CD4-positive, alpha-beta T cell treated with Interleukin-21 for 1 hour (primary cell): ENCODE measurements around the gene FYB1.
A peak's percentile ranks its signal among the peaks of the same experiment; 100 is the strongest.

Source experiments
- DNase-seq: peaks from one replicate; pipeline ENCODE4 v3.0.0-alpha.2; 2020

The FYB1 gene

DNA sequence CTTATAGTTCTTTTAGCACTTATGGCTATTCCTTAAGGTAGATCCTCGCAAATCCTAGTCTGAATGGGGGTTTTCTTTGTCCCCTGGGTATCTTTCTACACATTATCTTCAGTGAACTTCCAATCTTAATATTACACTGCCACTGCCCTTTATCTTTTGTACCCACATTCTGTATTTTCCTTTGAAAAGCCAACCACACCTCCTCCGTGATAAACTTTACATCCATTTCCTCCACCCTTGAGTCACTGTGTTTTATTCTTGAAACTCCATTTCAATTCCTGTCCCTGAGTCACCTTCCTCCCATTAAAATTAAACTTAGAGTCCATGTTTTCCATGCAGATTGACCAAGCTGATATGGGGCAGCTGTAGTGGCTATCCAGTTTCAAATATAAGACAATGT is 102.0 kb downstream of the FYB1 start:
- DNase-seq: no peak

DNA sequence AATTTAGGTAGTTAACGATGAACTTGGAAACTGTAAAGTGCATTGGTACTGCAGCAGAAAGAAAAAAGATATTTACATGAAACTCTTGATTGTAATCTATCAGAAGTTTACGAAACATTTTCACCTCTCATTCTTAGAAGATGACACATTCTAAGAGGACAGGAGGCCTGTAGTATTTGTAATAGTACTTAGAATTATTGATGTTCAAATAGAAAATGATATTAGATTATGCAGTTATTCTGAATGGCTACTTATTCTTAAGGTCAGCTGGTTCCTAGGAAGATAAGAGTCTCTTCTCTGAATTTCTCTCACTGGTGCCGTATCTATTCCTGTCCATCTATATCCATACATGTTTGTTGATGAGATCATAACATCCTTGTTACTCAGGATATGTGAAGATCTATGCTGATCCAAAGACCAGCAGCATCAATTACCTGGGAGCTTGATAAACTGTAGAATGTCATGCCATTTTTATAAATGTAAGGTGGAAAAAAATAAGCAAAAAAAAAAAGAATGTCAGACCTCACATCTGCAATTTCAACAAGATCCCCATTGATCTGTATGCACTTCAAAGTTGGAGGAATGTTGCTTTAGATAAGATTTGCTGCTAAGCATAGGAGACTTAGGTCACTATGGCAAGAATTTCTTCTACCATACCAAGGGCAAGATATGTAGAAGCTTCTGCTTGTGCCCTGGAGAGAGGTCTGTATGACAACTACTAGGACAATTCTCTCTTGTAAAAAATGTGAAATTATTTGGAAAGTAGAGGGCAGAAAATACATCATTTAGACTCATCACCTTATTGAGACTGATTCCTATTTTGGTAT is 102.8 kb downstream of the FYB1 start:
- DNase-seq: no peak

DNA sequence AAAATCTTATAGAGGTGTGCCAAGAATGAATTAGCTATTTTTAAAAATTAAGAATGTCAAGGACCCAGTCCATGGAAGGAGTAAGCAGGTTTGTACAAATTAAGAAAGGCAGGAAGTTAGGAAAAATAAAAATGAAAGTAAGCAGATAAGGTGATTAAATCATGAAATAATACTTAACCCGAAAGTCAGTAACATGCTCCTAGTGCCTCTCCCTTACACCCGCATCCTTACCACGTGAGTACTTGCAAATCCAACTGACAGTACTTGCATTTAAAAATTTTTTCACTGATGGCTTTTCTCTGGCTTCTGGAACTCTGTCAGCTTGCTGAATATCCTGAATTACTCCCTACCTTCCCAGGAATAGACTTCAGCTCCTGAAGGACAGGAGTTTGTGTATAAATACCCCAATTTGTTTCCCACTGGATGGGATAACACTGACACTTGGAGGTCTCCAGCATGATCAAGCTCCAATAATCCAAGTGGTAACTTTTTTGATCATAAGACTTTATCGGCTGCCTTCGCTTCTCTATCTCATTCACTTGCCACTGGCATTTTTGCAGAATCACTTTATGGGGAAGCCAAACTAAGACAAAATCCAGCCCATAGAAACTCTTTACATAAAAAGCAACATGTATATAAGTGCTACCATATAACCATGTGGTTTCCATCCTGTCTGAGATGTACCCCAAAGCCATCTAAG is 103.6 kb downstream of the FYB1 start:
- DNase-seq: no peak

DNA sequence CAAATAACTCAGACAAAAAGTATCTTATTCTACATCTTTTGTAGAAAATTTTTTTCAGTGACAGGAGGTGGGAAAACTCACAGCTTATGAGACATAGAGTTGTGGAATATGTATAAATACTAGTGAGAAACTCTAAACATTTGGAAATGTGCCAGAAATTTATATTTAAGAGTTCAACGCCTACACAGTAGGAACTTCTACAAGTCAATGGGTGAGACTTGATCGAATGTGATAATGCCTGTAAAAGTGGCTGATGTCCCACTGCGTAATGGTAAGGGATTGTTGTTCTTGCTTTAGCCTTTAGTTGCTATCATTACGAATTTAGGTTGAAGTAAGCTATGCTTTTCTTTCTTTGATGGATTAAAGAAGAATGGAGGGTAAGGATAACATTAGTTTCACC is 105.2 kb downstream of the FYB1 start:
- DNase-seq: no peak

DNA sequence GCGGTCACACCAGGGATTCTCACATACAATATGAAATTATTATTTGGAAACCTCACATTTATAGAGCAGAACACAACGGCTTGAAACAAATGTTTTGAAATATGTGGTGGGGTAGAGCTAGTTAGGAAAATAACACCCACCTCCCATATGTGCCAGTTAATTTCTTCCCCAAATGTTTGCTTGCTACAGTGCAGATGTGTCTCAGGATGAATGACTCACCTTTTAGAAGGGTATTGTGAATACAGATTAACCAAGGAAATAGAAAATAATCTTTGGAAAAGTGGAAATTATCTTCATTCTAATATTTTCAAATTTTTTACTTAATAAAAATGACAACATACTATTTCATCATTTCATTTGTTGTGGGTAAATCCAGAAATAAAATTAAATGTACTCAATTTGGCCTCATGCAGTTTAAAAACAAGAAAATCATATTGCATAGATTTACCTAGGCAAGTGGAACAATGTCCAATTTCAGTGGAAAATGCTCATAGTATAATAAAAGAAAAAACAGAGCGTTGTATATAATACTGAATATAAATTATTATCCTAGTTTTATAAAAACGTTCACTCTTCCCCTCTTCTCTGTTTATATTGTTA is 105.9 kb downstream of the FYB1 start:
- no peak for DNase-seq

DNA sequence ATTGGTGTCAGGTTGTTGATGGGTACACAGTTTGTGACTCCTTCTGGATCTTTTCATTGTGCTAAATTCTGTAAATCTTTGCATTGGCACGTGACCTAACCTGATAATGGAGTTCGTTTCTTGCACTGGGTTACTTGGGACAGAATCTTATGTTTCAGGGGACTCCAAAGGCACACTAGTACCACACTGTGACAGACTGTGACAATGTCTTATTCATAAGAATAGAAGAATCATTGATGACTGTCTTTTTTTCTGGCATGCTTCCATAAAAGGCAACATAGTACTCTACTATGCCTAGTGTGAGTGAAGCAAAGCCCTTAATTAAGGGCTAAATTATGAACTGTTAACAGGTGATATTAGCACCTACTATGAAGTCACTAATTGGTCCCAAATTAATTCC is 109.8 kb downstream of the FYB1 start:
- DNase-seq: no peak

DNA sequence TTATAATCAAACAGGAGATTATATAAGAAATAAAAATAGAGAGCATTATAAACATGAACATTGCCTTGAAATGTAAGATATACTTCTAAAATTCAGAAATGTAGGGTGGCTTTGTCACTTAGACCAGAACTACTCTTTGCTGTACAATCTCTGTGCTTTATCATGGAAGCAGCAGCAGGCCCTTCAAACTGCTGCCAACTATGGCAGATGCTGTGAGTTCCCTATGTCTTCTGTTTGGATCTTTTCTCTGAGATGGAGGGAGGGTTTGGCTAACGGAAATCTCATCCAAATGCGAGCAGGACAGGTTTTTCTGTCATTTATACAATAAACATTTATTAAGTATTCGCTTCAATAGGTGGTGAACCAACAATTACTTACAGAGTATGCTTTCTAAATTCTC is 110.4 kb downstream of the FYB1 start:
- DNase-seq: no peak

DNA sequence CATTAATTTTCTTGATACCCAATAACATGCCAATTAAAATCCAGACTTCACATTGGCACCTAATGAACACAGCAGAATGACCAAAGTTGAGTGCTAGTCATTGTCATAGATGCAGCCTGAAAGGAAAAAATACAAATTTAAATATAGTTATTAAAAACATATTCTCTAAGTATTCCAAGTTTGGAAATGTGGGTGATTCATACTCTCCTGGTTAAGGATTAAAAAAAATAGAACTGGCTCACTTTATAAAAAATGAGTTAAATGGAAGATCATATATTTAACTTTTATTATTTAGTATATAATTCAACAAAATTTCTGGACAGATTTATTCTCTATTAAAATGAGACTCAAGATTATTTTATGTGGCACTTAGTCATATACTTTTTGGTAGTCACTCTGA is 112.0 kb downstream of the FYB1 start:
- DNase-seq: no peak

DNA sequence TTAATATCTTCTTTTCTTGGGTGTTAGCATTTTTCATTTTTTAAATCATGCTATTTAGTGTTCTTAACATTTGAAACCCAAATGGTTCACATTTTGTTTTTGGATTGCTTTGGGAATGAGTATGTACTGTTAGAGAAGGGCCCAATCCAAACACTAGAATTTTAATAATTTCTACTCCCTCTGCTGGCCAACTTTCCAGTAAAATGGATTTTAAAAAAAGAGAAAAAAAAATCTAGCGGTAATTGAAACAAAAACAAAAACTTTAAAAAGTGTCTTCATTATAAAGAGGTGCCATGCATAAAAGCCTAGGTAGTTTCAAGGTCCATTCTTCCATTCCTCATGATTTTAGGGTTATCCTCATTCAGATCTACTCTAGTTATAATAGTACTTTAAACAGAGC is 113.0 kb downstream of the FYB1 start:
- DNase-seq: no peak

DNA sequence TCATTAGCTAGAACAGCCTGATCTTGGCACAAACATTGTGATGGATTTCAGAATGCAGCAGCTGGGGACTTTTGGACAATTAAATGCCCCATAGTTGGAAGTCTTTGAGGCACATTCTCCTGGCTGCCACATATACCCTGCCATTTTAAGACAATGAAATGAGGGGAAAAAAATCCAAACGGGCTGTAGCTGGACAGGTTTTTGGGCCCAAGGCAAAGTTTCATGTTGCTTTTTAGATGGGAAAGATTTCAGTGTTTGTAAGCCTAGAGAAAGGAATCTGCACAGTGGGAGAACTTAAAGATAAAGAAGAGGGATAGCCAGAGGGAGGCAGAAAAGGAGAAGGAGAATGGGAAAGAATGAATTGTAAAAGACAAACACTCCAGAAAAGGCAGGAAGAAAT is 115.1 kb downstream of the FYB1 start:
- DNase-seq: no peak

DNA sequence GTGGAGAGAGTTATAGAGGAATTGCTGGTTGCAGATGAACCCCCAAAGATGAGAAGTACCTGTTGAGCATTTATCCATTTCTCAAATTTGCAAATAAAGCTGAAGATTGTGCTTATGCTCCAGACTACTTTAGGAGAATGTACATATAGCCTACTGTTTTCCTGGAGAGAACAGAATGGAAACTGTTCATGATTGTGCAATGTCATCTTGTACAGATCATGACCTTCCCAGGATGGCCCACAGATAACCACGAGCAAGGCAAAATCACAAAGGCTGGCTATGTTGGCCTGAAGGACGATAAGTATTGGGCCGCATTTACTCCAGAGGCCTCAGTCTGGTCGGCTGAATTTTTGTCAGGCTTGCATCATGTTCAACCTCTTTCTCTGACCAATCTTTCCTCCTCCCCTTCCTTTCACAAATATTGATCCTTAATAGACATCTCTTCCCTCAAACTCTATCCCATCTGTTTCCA is 116.6 kb downstream of the FYB1 start:
- DNase-seq: no peak

DNA sequence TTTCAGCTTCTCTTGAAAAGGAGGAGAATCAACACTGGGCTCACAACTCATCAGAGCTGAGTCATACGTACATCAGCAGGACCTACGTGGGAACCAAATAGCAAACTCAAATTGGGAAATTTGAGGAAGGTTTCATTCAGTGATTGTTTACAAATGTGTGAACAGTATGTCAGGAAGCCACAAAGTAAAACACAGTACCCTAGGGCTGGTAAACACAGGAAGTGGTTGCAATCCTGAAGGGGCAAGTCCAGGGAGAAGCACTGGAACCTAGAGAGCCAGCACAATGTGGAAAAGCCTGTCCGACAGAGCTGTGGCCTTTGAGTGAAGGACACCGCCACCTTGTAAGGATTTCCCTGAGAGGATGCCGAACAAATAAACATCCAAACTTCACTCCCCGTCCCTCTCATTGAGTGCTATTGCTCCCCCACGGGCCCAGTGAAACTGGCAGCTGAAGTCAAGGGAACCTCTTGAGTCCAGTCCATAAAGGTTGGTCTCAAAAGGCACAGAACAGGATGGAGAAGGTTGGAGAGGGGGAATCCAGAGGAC is 118.4 kb downstream of the FYB1 start:
- DNase-seq: no peak

DNA sequence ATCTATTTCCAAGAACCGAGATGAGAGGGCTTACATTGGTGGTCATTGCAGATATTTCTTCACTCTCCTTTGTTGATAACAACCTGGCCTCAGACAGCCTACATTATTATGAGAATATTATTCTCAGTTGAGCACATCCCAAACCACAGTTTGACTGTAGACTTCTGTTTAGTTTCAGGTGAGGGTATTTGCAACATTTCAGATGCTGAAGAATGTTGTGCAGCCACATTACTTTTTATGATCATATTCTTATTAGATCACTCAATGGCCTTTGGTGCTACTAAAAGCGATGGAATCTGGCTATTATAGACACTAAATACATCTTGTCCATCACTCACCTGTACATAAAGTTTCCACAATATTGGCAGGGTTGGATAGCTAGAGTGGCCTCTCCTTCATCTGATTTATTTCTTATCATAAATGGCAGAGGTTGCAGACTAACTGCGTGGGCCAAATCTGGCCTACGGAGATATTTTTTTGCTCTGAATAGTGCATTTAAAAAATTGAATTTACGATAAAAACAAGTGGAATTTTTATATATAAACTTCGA is 119.0 kb downstream of the FYB1 start:
- no peak for DNase-seq

DNA sequence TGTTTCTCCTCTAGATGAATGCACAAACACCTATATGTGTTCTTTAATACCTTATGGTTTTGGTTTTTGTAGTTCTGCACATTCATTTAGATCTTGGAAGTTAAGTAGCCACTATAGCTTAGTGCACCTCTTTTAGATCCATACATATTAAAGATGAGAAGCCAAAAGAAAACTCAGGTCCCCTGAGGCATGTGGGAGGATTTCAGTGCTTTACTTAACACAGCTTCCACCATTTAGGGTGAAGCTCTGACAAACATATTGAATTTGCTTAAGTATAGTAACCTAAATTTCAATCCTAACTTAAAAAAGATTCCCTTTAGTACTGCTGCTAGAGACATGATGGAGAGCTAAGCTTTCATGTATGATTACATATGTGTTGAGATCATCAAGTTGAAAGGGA is 119.5 kb downstream of the FYB1 start:
- DNase-seq: no peak

DNA sequence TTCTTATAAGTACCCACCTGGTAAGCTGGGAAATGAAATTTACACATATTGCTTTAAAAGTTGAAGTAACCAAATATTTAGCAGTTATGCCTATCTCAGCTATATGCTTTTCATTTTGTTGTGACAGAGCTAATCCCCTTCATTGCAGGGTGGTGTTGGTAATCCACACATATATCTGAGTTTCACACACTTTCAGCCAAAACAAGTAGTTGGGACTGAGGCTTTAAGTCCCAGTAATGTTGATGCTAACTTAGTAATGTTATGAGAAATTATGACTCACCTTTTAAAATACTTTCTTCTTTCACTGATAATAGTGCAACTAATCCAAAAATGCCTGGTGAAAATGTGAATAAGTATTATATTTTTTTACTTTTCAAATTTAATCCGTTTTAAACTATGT is 126.0 kb downstream of the FYB1 start:
- no peak for DNase-seq

DNA sequence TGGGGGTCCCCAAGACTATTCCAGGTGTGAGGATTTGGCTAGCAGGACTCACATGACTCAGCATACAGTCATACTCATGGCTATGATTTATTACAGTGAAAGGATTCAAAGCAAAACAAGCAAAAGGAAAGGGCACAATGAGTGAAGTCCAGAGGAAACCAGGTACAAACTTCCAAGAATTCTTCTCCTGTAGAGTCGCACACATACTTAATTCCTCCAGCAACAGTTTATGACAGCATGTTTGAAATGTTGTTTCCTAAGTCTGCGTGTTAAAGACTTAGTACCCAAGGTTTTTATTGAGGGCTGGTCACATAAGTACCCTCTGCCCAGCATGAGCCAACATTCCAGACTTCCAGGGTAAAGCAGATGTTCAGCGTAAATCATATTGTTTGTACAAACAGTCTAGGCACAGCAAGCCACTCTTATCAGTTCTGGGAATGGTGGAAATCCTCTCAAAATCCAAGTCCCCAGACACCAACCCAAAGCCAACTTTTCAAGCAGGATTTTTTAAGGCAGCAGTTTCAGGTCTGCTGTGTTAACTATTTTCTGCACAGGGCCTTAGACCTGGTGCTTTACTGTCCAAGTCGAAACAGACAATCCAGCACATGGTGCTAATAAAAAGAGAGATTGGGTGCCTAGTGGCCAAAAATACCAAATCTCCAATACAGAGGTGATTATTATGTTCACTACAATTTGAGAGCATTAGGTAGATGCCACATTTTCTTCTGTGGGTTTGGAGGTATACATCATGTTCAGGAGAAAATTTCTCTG is 126.6 kb downstream of the FYB1 start:
- no peak for DNase-seq

DNA sequence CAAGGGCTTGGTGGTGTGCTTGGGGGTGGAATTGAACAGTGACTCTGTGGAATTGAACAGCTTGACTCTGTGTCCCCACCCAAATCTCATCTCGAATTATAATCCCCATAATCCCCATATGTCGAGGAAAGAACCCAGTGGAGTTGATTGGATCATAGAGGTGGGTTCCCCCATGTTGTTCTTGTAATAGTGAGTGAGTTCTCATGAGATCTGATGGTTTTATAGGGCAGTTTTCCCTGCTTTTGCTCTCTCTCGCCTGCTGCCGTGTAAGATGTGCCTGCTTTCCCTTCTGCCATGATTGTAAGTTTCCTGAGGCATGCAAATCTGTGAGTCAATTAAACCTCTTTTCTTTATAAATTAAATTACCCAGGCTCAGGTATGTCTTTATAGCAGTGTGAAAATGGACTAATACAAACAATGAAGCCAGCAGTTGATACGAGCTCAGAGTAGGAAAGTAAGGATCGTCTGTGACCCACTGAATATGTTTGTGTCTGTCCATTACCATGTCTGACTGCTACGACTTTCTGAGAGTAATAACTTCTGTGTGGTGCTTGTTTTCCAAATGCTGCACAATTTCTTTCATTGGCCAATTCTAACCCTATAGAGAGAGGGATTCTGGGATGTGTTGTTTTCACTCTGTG is 127.3 kb downstream of the FYB1 start:
- no peak for DNase-seq

DNA sequence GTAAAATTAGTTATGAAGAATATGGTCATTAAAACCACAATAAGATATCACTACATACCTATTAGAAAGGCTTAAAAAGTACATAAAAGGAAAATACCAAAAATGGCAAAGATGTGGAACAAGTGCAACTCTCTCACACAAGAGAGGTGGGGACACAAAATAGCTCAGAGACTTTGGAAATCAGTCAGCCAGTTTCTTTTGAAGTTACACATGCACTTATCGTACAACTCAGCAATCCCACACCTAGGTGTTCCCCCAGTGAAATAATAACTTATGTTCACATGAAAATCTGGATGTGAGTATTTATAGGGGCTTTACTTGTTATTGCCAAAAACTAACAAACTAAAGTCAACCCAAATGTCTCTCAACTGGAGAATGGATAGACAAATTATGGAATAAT is 135.4 kb downstream of the FYB1 start:
- no peak for DNase-seq

DNA sequence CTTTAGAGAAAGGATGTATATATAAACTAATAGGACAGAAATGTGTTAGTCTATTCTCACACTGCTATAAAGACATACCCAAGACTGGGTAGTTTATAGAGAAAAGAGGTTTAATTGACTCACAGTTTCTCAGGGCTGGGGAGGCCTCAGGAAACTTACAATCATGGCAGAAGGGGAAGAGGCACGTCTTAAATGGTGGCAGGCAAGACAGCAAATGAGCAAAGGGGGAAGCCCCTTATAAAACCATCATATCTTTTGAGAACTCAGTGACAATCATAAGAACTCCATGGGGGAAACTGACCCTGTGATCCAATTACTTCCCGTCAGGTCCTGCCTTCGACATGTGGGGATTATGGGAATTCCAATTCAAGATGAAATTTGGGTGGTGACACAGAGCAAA is 136.4 kb downstream of the FYB1 start:
- no peak for DNase-seq

DNA sequence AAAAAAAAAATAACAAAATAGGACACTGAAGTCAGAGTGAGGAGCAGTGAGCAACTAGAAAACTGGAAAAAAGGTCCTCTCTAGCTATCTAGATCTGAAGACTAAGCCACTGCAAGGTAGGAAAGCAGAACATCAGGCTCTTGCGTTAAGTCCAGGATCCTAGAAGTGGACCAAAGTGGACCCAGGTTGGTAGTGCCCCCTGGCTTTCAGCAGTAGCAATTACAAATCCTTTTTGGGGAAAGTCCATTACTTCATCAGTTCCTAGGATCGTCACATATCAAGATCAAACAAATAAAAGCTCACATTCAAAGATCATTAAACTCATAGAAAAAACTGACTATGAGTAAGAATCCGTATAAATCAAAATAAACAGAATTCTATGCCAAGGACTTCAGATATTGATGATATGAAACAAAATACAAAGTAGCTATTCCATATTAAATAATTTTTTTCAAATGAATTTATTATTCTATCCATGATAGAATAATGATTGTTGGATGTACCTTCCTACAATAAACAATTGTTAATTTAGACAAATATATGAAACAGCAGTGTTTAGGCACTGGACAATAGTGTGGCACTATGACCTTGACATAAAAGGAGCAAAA is 138.7 kb downstream of the FYB1 start:
- peak; percentile 64 for DNase-seq

DNA sequence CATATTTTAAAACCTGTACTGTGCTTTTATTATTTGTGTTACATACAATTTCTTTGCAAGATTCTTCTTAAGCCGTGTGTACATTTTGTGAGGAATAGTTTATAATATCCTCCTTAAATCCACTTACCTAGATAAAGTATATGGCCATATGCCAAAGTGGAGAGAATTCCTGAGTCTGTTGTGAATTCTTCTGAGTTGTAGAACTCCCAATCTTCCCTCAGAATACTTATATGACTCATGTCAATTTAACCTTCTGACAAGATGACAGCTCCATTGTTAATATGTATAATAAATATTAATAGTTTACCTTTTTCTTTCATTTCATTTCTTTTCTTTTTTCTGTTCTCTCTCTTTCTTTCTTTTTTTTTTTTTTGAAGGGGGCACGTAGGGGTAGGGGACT is 139.2 kb downstream of the FYB1 start:
- no peak for DNase-seq

DNA sequence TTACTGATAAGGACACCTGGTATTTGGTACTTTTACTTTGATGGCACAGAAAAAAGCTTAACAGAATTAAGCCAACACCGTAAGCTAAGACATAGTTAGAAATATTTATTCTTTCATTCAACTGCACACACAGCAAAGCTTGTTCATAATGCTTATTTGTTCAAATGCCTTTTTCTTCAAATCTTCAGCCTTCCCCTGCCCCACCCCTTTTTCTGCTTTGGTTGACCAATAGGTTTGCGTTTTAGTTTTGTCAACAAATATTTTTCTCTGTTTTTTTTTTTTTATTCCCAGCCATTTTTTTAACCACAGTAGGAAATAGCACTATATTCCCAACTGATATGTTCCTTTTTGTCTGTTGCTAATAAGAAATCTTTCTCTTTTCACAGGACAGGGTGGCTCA is 140.2 kb downstream of the FYB1 start:
- no peak for DNase-seq
